CD4-positive, alpha-beta T cell treated with Interleukin-6 at 100 ng/mL for 8 hours (primary cell): ENCODE measurements around the gene TEX12.
A peak's percentile ranks its signal among the peaks of the same experiment; 100 is the strongest.
"Not testable (repeated sequence)": the region's sequence is repeated elsewhere in the genome, so short reads cannot be mapped to it uniquely, and the experiment has no call there.

Experiments
- DNase-seq: peaks from one replicate; pipeline ENCODE4 v3.0.0-alpha.2; 2020; ENCODE audit warnings: mixed read lengths, low spot score

TEX12 gene

GRCh38 chr11:112165049-112165448 is 2.1 kb upstream of the TEX12 start:
- no peak for DNase-seq

GRCh38 chr11:112166562-112166961 is 610 bp upstream of the TEX12 start:
- no peak for DNase-seq

GRCh38 chr11:112172362-112172994 is 5.3 kb downstream of the TEX12 start:
- no peak for DNase-seq

- no peak for DNase-seq
Observed at GRCh38 chr11:112173152-112173551, 6.0 kb downstream of the TEX12 start.

GRCh38 chr11:112174789-112175598 is 7.8 kb downstream of the TEX12 start, which contains the start of gene BCO2:
Gene BCO2, plus strand, starts transcription at chr11:112175512. Its CDS starts 90 bp downstream, at chr11:112175602.
- DNase-seq: peak; percentile 3

GRCh38 chr11:112175599-112175952 is 8.4 kb downstream of the TEX12 start:
- DNase-seq: no peak

GRCh38 chr11:112176077-112176476 is 8.9 kb downstream of the TEX12 start:
- no peak for DNase-seq

- DNase-seq: no peak
Observed at GRCh38 chr11:112177589-112177988, 10.4 kb downstream of the TEX12 start.

GRCh38 chr11:112178428-112178827 is 11.3 kb downstream of the TEX12 start:
- no peak for DNase-seq

GRCh38 chr11:112178936-112179335 is 11.8 kb downstream of the TEX12 start:
- no peak for DNase-seq

GRCh38 chr11:112179601-112180000 is 12.4 kb downstream of the TEX12 start:
- no peak for DNase-seq

GRCh38 chr11:112182867-112183266 is 15.7 kb downstream of the TEX12 start:
- no peak for DNase-seq

GRCh38 chr11:112185883-112186282 is 18.7 kb downstream of the TEX12 start:
- DNase-seq: no peak

GRCh38 chr11:112186304-112186703 is 19.1 kb downstream of the TEX12 start:
- no peak for DNase-seq

GRCh38 chr11:112195113-112195512 is 27.9 kb downstream of the TEX12 start:
- DNase-seq: not testable (repeated sequence)

- DNase-seq: no peak
Observed at GRCh38 chr11:112195951-112196351, 28.8 kb downstream of the TEX12 start.

GRCh38 chr11:112196519-112197087 is 29.4 kb downstream of the TEX12 start:
- DNase-seq: no peak

GRCh38 chr11:112199101-112199500 is 31.9 kb downstream of the TEX12 start:
- not testable (repeated sequence) for DNase-seq

- DNase-seq: no peak
Observed at GRCh38 chr11:112200252-112200651, 33.1 kb downstream of the TEX12 start.

GRCh38 chr11:112206071-112206470 is 38.9 kb downstream of the TEX12 start:
- DNase-seq: no peak

- no peak for DNase-seq
Observed at GRCh38 chr11:112210890-112211289, 43.7 kb downstream of the TEX12 start.

- DNase-seq: no peak
Observed at GRCh38 chr11:112211536-112211935, 44.4 kb downstream of the TEX12 start.

GRCh38 chr11:112212290-112212689 is 45.1 kb downstream of the TEX12 start:
- DNase-seq: no peak
